Measurements from ENCODE around the gene SUSD2.

DNA sequence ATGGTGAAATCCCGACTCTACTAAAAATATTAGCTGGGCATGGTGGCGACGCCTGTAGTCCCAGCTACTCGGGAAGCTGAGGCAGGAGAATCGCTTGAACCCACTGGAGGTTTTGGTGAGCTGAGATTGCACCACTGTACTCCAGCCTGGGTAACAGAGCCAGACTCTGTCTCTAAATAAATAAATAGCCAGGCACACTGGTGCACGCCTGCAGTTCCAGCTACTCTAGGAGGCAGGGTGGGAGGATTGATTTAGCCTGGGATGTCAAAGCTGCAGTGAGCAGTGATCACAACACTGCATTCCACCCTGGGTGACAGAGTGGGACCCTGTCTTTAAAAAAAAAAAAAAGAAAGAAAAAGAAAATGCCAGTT, 17.4 kb downstream of the SUSD2 start:
- TF ChIP-seq, protein P1, sequence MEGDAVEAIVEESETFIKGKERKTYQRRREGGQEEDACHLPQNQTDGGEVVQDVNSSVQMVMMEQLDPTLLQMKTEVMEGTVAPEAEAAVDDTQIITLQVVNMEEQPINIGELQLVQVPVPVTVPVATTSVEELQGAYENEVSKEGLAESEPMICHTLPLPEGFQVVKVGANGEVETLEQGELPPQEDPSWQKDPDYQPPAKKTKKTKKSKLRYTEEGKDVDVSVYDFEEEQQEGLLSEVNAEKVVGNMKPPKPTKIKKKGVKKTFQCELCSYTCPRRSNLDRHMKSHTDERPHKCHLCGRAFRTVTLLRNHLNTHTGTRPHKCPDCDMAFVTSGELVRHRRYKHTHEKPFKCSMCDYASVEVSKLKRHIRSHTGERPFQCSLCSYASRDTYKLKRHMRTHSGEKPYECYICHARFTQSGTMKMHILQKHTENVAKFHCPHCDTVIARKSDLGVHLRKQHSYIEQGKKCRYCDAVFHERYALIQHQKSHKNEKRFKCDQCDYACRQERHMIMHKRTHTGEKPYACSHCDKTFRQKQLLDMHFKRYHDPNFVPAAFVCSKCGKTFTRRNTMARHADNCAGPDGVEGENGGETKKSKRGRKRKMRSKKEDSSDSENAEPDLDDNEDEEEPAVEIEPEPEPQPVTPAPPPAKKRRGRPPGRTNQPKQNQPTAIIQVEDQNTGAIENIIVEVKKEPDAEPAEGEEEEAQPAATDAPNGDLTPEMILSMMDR (IDR thresholded peaks at IDR 0.05) = no peak
- no peak for TF ChIP-seq POLR2A (IDR thresholded peaks at IDR 0.05)

All from Peyer's patch (tissue), 4 donors.